Gastroesophageal sphincter (tissue), 2 donors: ENCODE results near the gene COA6.

Experiments
- EP300 ChIP-seq: sonication (generic); formaldehyde crosslinking; IDR thresholded peaks from one replicate; pipeline ENCODE4 v1.6.1; 2017; ENCODE audit warnings: antibody characterized with exemption, mild to moderate bottlenecking
- POLR2AphosphoS5 ChIP-seq: sonication (generic); formaldehyde crosslinking; IDR thresholded peaks from one replicate; pipeline ENCODE4 v1.6.1; 2017; ENCODE audit warnings: antibody characterized with exemption

DNA sequence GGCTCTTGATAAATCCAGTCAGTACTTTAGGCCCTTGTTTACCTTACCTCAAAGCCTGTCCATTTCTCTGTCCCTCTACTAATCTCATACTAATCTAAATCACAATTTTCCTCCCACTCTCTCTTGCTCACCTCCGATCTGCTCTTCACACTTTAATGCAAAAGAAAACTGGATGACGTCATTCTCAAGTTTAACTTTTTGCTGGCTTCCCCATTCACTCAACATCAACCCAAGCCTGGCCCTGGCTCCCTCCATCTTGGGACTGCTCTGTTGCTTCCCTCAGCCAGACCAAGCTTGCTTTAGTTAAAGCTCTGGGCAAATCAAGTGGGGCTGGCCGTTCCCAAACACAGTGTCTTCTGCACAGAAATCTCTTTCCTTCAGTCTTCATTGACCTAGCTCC lies 29.7 kb downstream of the COA6 start:
- TF ChIP-seq POLR2AphosphoS5 (no peak), EP300 (no peak)
